ENCODE data around the gene SLC2A10.

SLC2A10 gene

DNA sequence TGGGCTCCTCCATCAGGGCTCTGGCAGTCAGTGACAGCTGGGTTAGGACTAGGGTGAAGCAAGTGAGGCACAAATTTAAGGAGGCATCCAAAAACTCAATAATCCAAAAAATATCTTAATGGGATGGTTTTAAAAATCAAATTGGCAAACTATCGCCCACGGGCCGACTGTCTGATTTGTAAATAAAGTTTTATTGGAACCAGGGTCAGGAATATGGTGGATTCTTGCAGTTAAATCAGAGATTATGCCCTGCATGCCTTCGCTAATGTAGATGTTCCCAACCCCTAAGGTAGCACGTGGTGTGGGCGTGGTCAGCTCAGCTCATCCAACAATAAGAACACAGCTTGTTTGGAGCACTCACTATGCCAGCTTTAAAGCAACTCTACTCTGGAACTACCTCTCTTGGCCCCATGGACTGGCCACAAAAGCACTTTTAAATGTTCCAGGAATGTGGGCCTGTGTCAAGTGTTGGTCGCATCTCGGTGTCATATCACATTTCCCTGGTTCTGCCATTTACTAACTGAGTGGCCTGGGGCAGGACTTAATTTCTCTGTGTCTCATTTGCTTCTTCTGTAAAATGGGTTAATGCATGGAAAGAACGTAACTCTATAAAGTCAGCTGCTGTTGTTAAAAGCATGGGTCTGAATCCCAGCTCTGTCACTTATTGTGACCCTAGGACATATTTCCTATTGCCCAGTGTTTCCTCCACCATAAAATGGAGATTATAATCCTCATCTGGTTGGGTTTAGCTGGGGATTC, 27.2 kb upstream of the SLC2A10 start:
- H3K27ac ChIP-seq (ENCODE audit: insufficient read depth, low read length, poor library complexity, severe bottlenecking) = no peak overlapping the region
- DNase-seq = no peak
- H3K4me3 ChIP-seq (ENCODE audit: insufficient read depth, low read depth, low read length, poor library complexity, severe bottlenecking) = no peak overlapping the region
- H3K36me3 ChIP-seq (ENCODE audit: control insufficient read depth, insufficient read depth, low read length) = no peaks in the 10 kb centered on the region
- no peaks in the 10 kb centered on the region for H3K27me3 ChIP-seq (replicated peaks; ENCODE audit: control insufficient read depth, insufficient read depth, low read length, poor library complexity, severe bottlenecking)
- no peaks in the 10 kb centered on the region for H3K9me3 ChIP-seq (ENCODE audit: control insufficient read depth, low read length)
- H3K4me1 ChIP-seq (ENCODE audit: control insufficient read depth, insufficient read depth, low read length, poor library complexity, severe bottlenecking) = peaks cover 8% of the 10 kb centered on the region

DNA sequence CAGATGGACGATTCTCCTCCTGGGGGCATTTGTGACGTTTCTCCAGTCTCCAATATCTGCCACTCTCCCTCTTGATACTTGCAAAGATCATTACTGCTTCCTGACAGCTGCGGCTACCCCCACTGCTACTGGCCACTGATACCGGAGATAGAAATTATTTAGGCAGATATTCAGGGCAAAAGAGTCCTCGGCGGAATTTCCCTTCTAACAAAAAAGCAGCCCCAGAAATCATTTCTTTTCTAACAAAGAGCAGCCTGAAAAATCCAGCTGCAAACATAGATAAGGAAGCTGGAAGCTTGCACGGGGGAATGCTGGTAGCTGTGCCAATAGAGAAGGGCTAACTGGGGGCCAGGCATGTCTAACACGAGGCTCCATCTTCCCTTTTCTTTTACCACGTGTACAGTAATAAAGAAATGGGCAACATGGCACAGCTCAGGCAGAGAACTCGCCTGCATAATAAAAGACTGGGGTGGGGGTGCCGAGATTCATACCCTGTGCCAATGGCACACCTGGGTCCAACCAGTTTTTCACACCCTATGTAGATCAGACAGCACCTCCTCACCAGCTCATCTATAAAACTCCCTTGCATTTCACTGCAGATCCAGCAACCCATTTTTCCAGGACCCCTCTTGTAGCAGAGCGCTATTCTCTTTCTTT, 26.3 kb upstream of the SLC2A10 start:
- H3K4me3 ChIP-seq (ENCODE audit: insufficient read depth, low read depth, low read length, poor library complexity, severe bottlenecking) = no peak overlapping the region
- H3K4me1 ChIP-seq (ENCODE audit: control insufficient read depth, insufficient read depth, low read length, poor library complexity, severe bottlenecking) = peaks cover 17% of the 10 kb centered on the region
- H3K27me3 ChIP-seq (replicated peaks; ENCODE audit: control insufficient read depth, insufficient read depth, low read length, poor library complexity, severe bottlenecking) = no peaks in the 10 kb centered on the region
- no peaks in the 10 kb centered on the region for H3K36me3 ChIP-seq (ENCODE audit: control insufficient read depth, insufficient read depth, low read length)
- no peak overlapping the region for H3K27ac ChIP-seq (ENCODE audit: insufficient read depth, low read length, poor library complexity, severe bottlenecking)
- DNase-seq = no peak
- no peaks in the 10 kb centered on the region for H3K9me3 ChIP-seq (ENCODE audit: control insufficient read depth, low read length)

DNA sequence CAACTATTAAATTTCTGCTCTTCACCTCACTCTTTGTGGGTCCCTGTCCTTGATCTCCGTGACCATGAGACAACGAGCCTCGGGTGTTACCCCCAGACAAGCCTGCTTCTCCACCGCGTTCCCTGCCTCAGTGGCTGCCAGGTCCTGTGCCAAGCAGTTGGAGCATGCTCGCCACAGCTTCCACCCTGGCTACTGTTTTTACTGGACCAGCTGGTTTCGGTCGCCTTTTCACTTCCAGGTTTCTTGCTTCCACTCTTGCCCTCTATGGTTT, 25.8 kb upstream of the SLC2A10 start:
- peaks cover 20% of the 10 kb centered on the region for H3K4me1 ChIP-seq (ENCODE audit: control insufficient read depth, insufficient read depth, low read length, poor library complexity, severe bottlenecking)
- H3K9me3 ChIP-seq (ENCODE audit: control insufficient read depth, low read length) = no peaks in the 10 kb centered on the region
- H3K27me3 ChIP-seq (replicated peaks; ENCODE audit: control insufficient read depth, insufficient read depth, low read length, poor library complexity, severe bottlenecking) = no peaks in the 10 kb centered on the region
- H3K36me3 ChIP-seq (ENCODE audit: control insufficient read depth, insufficient read depth, low read length) = no peaks in the 10 kb centered on the region
- H3K27ac ChIP-seq (ENCODE audit: insufficient read depth, low read length, poor library complexity, severe bottlenecking) = no peak overlapping the region
- no peak overlapping the region for H3K4me3 ChIP-seq (ENCODE audit: insufficient read depth, low read depth, low read length, poor library complexity, severe bottlenecking)
- no peak for DNase-seq

GRCh38 chr20:46683939-46684750, 25.3 kb upstream of the SLC2A10 start:
- no peaks in the 10 kb centered on the region for H3K36me3 ChIP-seq (ENCODE audit: control insufficient read depth, insufficient read depth, low read length)
- no peak for DNase-seq
- no peaks in the 10 kb centered on the region for H3K27me3 ChIP-seq (replicated peaks; ENCODE audit: control insufficient read depth, insufficient read depth, low read length, poor library complexity, severe bottlenecking)
- no peak overlapping the region for H3K27ac ChIP-seq (ENCODE audit: insufficient read depth, low read length, poor library complexity, severe bottlenecking)
- peaks cover 20% of the 10 kb centered on the region for H3K4me1 ChIP-seq (ENCODE audit: control insufficient read depth, insufficient read depth, low read length, poor library complexity, severe bottlenecking)
- no peak overlapping the region for H3K4me3 ChIP-seq (ENCODE audit: insufficient read depth, low read depth, low read length, poor library complexity, severe bottlenecking)
- H3K9me3 ChIP-seq (ENCODE audit: control insufficient read depth, low read length) = no peaks in the 10 kb centered on the region

GRCh38 chr20:46688151-46689081, 21.0 kb upstream of the SLC2A10 start:
- Histone ChIP-seq H3K27ac (ENCODE audit: insufficient read depth, low read length, poor library complexity, severe bottlenecking) (peak overlapping the region; percentile 69), H3K36me3 (ENCODE audit: control insufficient read depth, insufficient read depth, low read length) (no peaks in the 10 kb centered on the region), H3K27me3 (replicated peaks; ENCODE audit: control insufficient read depth, insufficient read depth, low read length, poor library complexity, severe bottlenecking) (no peaks in the 10 kb centered on the region), H3K9me3 (ENCODE audit: control insufficient read depth, low read length) (no peaks in the 10 kb centered on the region), H3K4me1 (ENCODE audit: control insufficient read depth, insufficient read depth, low read length, poor library complexity, severe bottlenecking) (peaks cover 20% of the 10 kb centered on the region), H3K4me3 (ENCODE audit: insufficient read depth, low read depth, low read length, poor library complexity, severe bottlenecking) (peak overlapping the region; percentile 83)
- DNase-seq = no peak

DNA sequence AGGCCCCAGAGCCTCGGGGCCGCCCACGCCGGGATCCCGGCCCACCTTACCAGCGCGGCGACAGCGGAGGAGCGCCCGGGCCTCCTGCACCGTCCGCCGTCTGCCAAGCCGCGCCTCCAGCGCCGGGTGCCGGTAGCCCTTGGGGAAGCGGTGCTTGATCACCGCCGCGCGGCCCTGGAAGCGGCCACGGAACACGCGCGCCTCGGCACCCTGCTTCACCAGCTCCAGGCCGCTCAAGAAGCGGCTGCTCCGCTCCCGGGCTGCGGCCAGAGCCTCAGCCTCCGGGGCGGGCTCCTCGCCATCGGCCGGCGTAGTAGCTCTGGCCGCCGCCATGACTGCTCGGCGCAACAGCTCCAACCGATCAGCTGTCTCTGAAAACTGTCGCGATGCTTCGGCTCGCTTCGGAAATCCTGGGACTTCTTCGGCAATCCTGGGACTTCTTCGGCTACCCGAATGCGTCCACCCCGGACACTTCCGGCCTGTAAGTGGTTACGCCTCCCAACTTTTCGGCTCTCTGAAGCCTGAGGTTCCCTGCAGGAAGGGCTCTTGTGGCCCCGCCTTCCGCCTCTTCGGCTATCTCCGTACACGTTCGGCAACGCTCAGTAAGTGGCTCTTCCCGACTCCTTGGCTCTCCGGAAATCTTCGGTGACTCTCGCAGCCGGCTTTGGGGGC, 20.2 kb upstream of the SLC2A10 start, which contains the start of gene TP53RK:
Gene TP53RK, minus strand, starts transcription at position 363 of the 672 bp plus-strand sequence. Its CDS starts 30 bp downstream, at position 333.
- Histone ChIP-seq H3K4me1 (ENCODE audit: control insufficient read depth, insufficient read depth, low read length, poor library complexity, severe bottlenecking) (peaks cover 20% of the 10 kb centered on the region), H3K27ac (ENCODE audit: insufficient read depth, low read length, poor library complexity, severe bottlenecking) (peak within 1 kb of the TSS; percentile 69), H3K9me3 (ENCODE audit: control insufficient read depth, low read length) (no peaks in the 10 kb centered on the region), H3K27me3 (replicated peaks; ENCODE audit: control insufficient read depth, insufficient read depth, low read length, poor library complexity, severe bottlenecking) (no peaks in the 10 kb centered on the region), H3K4me3 (ENCODE audit: insufficient read depth, low read depth, low read length, poor library complexity, severe bottlenecking) (peak within 1 kb of the TSS; percentile 83), H3K36me3 (ENCODE audit: control insufficient read depth, insufficient read depth, low read length) (no peaks in the 10 kb centered on the region)
- DNase-seq = peak; percentile 73 to 93 (median 93)

DNA sequence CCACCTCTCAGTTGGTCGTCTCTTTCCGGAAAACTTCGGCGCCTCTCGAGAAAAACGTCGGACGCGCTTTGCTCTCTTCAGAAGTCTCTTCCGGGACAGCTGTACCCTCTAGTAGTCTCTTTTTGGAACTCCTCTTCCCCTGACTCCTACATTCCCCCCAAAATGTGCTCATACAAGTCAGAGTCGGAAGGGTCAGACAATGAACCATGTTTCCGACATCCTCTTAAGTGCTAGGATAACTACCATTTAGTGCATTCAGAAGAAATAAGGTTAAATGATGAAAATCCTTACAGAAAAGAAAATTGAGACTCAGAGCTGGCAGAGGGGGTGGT, 19.7 kb upstream of the SLC2A10 start:
- Histone ChIP-seq H3K27ac (ENCODE audit: insufficient read depth, low read length, poor library complexity, severe bottlenecking) (peak overlapping the region; percentile 69), H3K4me1 (ENCODE audit: control insufficient read depth, insufficient read depth, low read length, poor library complexity, severe bottlenecking) (peaks cover 20% of the 10 kb centered on the region), H3K4me3 (ENCODE audit: insufficient read depth, low read depth, low read length, poor library complexity, severe bottlenecking) (peak overlapping the region; percentile 83), H3K36me3 (ENCODE audit: control insufficient read depth, insufficient read depth, low read length) (no peaks in the 10 kb centered on the region), H3K9me3 (ENCODE audit: control insufficient read depth, low read length) (no peaks in the 10 kb centered on the region), H3K27me3 (replicated peaks; ENCODE audit: control insufficient read depth, insufficient read depth, low read length, poor library complexity, severe bottlenecking) (no peaks in the 10 kb centered on the region)
- no peak for DNase-seq

DNA sequence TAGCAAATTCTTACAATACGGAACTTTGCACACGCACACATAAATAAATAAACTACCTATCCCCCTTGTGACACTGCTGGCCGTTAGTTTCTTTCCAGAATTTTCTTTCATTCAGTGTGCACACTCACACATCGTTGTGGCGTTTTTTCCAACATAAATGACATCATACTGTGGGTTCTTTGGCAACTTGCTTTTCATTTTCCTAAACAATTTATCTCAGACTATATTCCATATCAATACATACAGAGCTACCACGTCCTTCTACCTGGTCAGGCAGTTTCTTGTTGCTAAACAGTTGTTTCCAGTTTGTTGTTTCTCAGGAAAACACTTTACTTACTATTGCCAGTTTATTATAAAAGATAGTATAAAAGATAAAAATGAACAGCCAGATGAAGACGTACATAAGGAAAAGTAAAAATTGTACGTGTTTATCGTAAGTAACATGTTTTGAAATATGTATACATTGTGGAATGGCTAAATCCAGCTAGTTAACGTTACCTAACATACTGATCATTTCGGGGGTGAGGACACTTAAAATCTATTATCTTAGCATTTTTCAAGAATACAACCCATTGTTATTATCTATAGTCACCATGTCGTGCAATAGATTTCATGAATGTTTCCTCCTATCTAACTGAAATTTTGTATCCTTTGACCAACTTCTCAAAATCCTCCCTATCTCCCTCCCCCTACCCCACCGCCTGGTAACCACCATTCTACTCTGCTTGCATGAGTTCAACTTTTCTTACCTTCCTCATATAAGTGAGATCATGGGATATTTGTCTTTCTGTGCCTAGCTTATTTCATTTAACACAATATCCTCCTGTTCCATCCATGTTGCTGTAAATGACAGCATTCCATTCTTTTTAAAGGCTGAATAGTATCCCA, 19.0 kb upstream of the SLC2A10 start:
- H3K9me3 ChIP-seq (ENCODE audit: control insufficient read depth, low read length) = no peaks in the 10 kb centered on the region
- H3K27ac ChIP-seq (ENCODE audit: insufficient read depth, low read length, poor library complexity, severe bottlenecking) = peak overlapping the region; percentile 69
- H3K27me3 ChIP-seq (replicated peaks; ENCODE audit: control insufficient read depth, insufficient read depth, low read length, poor library complexity, severe bottlenecking) = no peaks in the 10 kb centered on the region
- no peaks in the 10 kb centered on the region for H3K36me3 ChIP-seq (ENCODE audit: control insufficient read depth, insufficient read depth, low read length)
- DNase-seq = no peak
- H3K4me1 ChIP-seq (ENCODE audit: control insufficient read depth, insufficient read depth, low read length, poor library complexity, severe bottlenecking) = peaks cover 20% of the 10 kb centered on the region
- no peak overlapping the region for H3K4me3 ChIP-seq (ENCODE audit: insufficient read depth, low read depth, low read length, poor library complexity, severe bottlenecking)
